HG02798 (cell line): ENCODE results near the gene TANC1.

Source experiments
- ATAC-seq: cut with Tn5 transposase; IDR thresholded peaks from one replicate; pipeline ENCODE4 v1.9.1; 2021; ENCODE audit warnings: mild to moderate bottlenecking; ENCODE audit not compliant: unreplicated experiment, poor library complexity

The TANC1 gene

DNA sequence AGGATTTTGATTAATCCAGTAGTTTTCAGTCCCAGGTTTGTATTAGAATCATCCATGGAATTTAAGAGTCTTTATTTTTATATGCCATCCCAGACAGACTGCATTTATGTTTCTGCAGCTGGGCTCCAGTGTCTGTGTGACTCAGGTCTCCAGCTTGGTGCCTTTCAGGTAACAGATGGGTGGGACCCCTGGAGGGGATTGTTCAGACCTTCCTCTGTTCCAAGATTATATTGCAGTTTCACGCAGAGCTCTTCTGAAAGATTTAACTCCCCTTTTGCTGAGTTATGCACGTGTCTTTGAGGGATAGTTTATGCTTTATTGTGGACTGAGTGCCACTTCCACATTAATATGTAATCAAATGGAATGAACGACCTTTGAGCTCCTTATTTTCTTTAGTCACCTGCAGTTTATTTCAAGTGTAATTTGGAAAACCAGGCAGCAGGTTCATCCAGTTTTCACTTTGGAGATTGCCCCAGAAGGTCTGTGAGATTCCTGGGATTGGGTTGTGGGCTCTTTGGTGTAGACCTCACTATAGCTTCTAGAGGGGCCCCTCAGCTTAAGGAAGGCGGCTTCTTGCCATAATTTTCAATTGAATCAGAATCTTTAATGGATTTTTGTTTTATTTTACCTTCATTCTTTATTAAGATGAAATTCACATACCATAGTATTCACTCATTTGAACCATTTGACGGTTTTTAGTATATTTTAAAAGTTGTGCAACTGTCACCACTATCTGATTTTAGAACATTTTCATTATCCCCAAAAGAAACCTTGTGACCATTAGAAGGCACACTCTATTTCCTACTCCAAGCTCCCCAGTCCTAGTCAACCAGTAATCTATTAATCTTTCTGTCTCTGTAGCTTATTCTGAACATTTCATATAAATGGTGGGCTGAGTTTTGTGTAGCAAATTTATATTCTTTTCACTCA is 183.0 kb downstream of the TANC1 start:
- ATAC-seq = no peak

DNA sequence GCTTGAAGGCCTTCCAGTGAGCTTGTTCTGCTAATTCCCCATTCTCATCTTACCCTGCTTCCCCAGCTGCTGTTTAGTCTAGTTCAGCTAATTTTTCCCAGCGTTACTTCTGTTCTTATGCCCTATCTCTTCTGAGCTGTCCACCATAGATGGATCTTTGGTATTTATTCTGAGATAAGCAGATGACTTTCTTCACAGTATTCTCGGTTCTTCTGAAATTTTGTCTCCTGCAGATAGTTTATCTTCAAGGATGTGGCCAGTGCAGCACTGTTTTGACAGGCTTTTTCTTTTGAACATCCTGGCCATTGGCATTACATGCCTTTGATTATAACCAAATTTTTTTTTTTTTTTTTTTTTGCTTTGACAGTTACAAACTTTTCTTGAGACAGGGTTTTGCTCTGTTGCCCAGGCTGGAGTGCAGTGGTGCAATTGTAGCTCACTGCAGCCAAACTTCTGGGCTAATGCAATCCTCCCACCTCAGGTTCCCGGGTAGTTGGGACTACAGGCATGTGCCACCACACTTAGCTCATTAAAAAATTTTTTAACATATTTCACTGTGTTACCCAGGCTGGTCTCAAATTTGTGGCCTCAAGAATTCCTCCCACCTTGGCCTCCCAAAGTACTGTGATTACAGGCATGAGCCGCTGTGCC is 183.8 kb downstream of the TANC1 start:
- ATAC-seq = no peak

DNA sequence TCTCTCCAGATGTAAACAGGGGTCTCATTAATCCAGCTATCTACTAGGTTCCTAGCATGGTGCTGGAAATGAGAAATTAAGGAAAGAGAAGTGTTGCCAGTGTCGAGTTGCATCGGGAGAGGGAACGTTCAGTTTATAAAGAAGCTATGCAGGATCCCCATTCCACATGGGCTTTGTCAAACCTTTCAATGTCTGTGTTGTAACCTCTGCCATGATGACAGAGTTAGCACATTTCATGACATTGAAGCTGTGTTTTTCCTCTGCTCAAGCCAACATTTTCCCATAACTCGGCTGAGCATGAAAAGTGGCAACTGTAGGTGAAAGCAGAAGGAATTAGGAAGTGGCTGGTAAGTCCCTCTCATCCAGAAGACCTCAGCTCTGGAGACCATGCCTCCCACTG is 184.6 kb downstream of the TANC1 start:
- ATAC-seq = no peak

DNA sequence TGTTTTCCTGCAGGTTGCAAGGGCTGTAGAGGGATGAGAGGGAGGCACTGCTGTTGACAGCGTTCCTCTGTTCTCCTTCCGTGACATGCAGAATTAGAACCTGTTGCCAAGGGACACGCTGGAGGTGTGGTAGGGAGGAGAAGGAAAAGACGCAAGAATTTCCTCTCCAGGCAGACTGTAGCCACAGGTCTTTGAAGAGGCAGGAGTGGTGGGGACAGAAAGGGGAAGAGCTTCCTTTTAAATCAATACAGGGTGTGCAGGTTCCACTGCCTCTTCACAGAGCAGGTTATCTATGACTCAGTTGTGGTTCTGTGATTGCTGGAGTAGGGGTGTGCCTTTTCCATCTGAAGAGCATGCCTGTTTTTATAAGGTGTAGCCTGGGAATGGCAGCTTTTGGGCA is 185.0 kb downstream of the TANC1 start:
- no peak for ATAC-seq

- ATAC-seq = no peak
These were observed 185.5 kb downstream of the TANC1 start for GRCh38 chr2:159153951-159154350.

DNA sequence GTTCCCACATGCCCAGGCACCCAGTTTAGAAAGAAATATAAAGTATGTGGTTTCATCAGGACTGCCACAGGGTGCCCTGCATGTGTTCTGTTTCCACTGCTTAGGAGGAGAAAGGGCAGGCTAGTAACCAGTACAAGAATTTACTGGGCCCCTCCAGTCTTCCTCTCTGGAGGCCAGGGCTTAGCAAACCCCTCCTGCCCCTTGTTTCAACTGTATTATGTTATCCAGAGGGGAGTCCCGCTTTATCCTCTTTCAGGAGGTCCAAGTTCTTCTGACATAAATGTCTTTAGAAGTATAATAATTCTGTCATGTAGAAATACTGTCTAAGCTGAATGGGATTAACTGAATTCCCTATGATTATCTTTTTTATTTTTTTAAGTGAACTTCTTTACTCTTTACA is 185.9 kb downstream of the TANC1 start:
- ATAC-seq = no peak

GRCh38 chr2:159155320-159155719 is 186.9 kb downstream of the TANC1 start:
- ATAC-seq = no peak

- ATAC-seq = no peak
These were observed 187.4 kb downstream of the TANC1 start for GRCh38 chr2:159155791-159156190.

DNA sequence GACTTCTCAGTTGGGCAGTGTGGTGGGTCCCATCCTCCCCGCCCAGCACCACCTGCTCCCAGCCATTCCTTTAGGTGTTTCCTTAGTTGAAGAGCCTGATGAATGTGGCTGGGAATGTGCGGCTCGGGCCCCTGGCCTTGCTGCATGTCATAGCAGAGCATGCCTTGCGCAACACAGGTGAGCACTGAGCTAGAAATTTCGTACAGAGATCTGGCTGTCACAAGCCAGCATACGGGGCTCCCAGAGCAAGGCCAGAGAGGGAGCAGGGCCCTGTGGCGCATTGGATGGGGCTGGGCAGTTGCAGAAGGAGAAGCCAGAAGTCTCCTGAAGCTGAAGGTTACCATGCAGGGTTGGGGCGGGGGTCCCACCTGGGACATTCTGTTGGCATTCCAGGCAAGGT is 188.4 kb downstream of the TANC1 start:
- no peak for ATAC-seq

- no peak for ATAC-seq
These were observed 189.1 kb downstream of the TANC1 start for GRCh38 chr2:159157361-159158209.

DNA sequence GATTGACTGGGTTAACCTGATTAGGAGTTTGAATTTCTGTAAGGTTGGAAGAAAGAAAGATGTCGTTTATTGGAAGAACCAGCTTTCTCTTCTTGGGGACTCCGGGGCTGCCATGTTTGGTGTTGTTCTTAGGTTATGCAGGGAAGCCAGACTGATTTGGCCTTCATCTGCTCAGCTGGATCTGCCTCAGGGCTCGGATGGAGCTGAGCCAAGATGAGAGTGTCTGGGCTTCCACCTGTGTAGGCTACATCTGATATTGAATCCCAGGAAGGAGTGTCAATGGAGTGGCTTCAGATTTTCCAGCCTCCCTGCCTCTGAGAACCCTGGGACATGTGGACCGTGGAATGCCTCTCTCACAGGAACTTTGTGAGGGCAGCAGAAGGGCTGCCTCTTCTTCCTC is 192.0 kb downstream of the TANC1 start:
- no peak for ATAC-seq

DNA sequence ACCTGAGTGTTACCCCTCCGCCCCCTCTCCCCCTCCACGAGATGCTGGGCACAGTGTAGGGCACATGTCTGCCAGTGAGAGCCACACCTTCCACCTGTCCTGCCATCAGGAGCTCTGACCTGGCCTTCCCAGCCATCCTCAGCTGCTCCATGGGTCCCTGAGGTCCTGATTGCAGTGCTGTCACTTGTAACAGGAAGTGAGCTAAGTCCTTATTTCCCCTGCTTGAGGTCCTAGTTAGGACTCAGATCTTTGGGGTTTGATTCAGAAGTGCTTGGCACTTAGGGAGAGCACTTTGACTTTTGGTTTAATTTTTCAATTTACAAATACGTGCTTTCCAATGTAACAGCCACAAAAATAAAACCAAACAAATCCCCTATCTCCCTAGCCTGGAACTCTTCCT is 192.5 kb downstream of the TANC1 start:
- no peak for ATAC-seq

GRCh38 chr2:159163930-159164329 is 195.5 kb downstream of the TANC1 start:
- ATAC-seq = no peak

GRCh38 chr2:159164457-159164911 is 196.0 kb downstream of the TANC1 start:
- no peak for ATAC-seq

- ATAC-seq = no peak
These were observed 196.6 kb downstream of the TANC1 start for GRCh38 chr2:159165048-159165447.

GRCh38 chr2:159168707-159169106 is 200.3 kb downstream of the TANC1 start:
- no peak for ATAC-seq

DNA sequence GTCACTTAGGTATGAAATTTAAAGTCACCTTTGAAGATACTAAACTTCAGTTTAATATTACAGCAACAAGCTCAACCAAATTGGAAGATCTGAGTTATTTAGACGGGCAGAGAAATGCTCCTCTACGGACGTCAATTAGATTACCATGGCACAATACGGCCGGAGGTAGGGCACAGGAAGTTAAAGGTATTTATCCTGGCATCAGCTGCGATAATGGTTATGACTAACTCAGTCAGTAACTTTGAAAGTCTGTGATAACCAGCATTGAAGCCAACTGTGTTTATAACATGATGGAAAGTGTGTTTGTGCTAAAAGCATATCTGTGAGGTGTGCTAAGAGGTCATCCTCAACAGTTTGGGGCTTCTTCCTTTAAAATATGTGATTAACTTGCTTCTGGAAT is 200.7 kb downstream of the TANC1 start:
- no peak for ATAC-seq

DNA sequence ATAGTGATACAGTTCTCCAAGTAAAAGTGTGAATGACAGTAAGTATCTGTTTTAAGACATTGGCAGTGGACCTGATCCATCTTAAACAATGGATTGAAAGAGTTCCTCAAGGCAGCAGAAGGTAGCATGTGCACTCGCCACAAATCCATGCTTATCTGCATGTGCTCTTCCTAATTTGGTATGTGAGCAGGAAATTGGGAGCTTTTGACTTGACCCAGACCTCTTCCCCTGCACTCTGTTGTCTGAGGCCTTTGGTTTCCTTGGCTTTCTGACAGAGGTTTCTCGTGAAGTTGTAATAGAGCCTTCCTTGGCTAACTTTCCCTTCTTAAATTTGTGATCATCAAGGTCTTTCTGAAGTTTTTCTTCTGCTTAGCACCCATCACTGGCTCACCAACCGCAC is 204.0 kb downstream of the TANC1 start:
- ATAC-seq = no peak

- no peak for ATAC-seq
These were observed 206.3 kb downstream of the TANC1 start for GRCh38 chr2:159174759-159175158.

DNA sequence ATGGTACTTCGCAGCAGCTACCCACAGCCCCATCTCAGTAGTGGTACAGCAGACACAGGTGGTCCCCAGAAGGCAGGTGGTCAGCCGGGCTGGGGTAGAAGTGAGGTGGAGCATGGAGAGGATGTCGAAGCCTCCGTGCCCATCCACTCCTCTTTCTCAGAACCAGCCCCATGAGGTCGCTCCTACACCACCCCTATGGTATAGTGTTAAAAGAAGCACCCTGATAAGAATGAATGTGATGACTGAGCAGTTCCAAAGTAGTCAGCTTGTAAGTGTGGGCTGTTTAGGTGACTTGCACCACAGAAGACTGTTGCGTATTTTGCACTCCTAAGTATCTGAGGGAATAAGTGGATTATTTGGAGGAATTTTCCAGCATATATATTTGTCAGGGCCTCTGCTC is 206.7 kb downstream of the TANC1 start:
- ATAC-seq = peak; percentile 46

GRCh38 chr2:159175927-159176326 is 207.5 kb downstream of the TANC1 start:
- no peak for ATAC-seq
